GM23338 (cell line): ENCODE measurements around the gene LRRC4B. TPM values are rescaled to one million over a fixed set of nuclear protein-coding genes. Genes with fewer than 3 reads are reported as not detected.

Source experiments
- ATAC-seq: fragments of 200-7000 bp; cut with Tn5 transposase; 3 replicates; pipeline ENCODE4 v1.9.1; 2020
- DNase-seq: peaks from one replicate; pipeline ENCODE4 v3.0.0-alpha.2; 2015; ENCODE audit warnings: low spot score
- H2AFZ ChIP-seq: fragments of 200-600 bp; sonication (generic); 2 replicates; pipeline ENCODE4 v1.8.0; 2016; ENCODE audit warnings: antibody characterized with exemption, mild to moderate bottlenecking, moderate library complexity
- H3F3A ChIP-seq: fragments of 200-600 bp; sonication (generic); replicated peaks from 2 replicates; pipeline ENCODE4 v1.8.0; 2017; ENCODE audit warnings: antibody characterized with exemption, mixed run types, low read depth
- H3K27ac ChIP-seq: fragments of 200-600 bp; sonication (generic); 2 replicates; pipeline ENCODE4 v1.6.1; 2016; ENCODE audit warnings: low read depth
- H3K27me3 ChIP-seq: fragments of 200-600 bp; sonication (generic); 2 replicates; pipeline ENCODE4 v1.8.0; 2016; ENCODE audit warnings: mild to moderate bottlenecking, mixed run types, moderate library complexity; ENCODE audit not compliant: insufficient read depth
- H3K36me3 ChIP-seq: fragments of 200-600 bp; sonication (generic); 2 replicates; pipeline ENCODE4 v1.8.0; 2016; ENCODE audit warnings: mild to moderate bottlenecking; ENCODE audit not compliant: insufficient read depth
- H3K4me1 ChIP-seq: fragments of 200-600 bp; sonication (generic); 2 replicates; pipeline ENCODE4 v1.8.0; 2016; ENCODE audit warnings: mild to moderate bottlenecking, moderate library complexity; ENCODE audit not compliant: insufficient read depth
- H3K4me2 ChIP-seq: fragments of 200-600 bp; sonication (generic); 2 replicates; pipeline ENCODE4 v1.7.1; 2017; ENCODE audit warnings: mixed run types
- H3K4me3 ChIP-seq: fragments of 200-600 bp; sonication (generic); 2 replicates; pipeline ENCODE4 v1.6.1; 2016; ENCODE audit warnings: mixed run types
- H3K79me2 ChIP-seq: fragments of 200-600 bp; sonication (generic); replicated peaks from 2 replicates; pipeline ENCODE4 v1.8.0; 2017; ENCODE audit warnings: mild to moderate bottlenecking; ENCODE audit not compliant: insufficient read depth
- H3K9me2 ChIP-seq: fragments of 200-600 bp; sonication (generic); 2 replicates; pipeline ENCODE4 v1.8.0; 2017; ENCODE audit not compliant: insufficient read depth
- H4K20me1 ChIP-seq: fragments of 200-600 bp; sonication (generic); replicated peaks from 2 replicates; pipeline ENCODE4 v1.8.0; 2017; ENCODE audit warnings: mild to moderate bottlenecking; ENCODE audit not compliant: insufficient read depth
- H3K27ac Mint-ChIP-seq: 2 replicates; pipeline ENCODE4 v1.8.0; 2020; ENCODE audit warnings: inconsistent platforms, mild to moderate bottlenecking, moderate library complexity, mixed read lengths
- H3K27me3 Mint-ChIP-seq: 3 replicates; pipeline ENCODE4 v1.8.0; 2022; ENCODE audit warnings: low read depth, mild to moderate bottlenecking, moderate library complexity, mixed read lengths, inconsistent platforms; ENCODE audit not compliant: insufficient read depth, poor library complexity
- H3K36me3 Mint-ChIP-seq: 3 replicates; pipeline ENCODE4 v1.8.0; 2021; ENCODE audit warnings: low read depth, mild to moderate bottlenecking, inconsistent platforms, moderate library complexity, mixed read lengths
- H3K4me1 Mint-ChIP-seq: 3 replicates; pipeline ENCODE4 v1.8.0; 2020; ENCODE audit warnings: mild to moderate bottlenecking, inconsistent platforms, mixed read lengths
- H3K4me3 Mint-ChIP-seq: 3 replicates; pipeline ENCODE4 v1.8.0; 2021; ENCODE audit warnings: moderate library complexity, mild to moderate bottlenecking, inconsistent platforms, mixed read lengths
- H3K9me3 Mint-ChIP-seq: 3 replicates; pipeline ENCODE4 v1.8.0; 2020; ENCODE audit warnings: moderate library complexity, mild to moderate bottlenecking, inconsistent platforms, mixed read lengths
- CREB1 ChIP-seq: fragments of 250-450 bp; sonication (Bioruptor Pico); IDR thresholded peaks from 2 replicates; pipeline ENCODE4 v1.5.0; 2020; ENCODE audit warnings: low read depth, mild to moderate bottlenecking, moderate library complexity
- CTCF ChIP-seq, 2 experiments: fragments of 200-600 bp in 1 of 2; sonication (generic) in 1 of 2; conservative IDR thresholded peaks; 2 replicates each; pipeline versions ENCODE4 v1.5.1 to v1.6.1; 2016 to 2017; ENCODE audit warnings: antibody characterized with exemption in 2 of 2, low read depth in 2 of 2, mild to moderate bottlenecking in 2 of 2, moderate library complexity in 1 of 2
- ETS1 ChIP-seq: IDR thresholded peaks from 2 replicates; pipeline ENCODE4 v1.6.1; 2016; ENCODE audit warnings: antibody characterized with exemption
- EZH2 ChIP-seq: fragments of 200-600 bp; sonication (generic); IDR thresholded peaks from one replicate; pipeline ENCODE4 v1.8.0; 2017; ENCODE audit warnings: antibody characterized with exemption, mild to moderate bottlenecking, low read depth; ENCODE audit not compliant: unreplicated experiment
- EZH2phosphoT487 ChIP-seq: fragments of 200-600 bp; sonication (generic); IDR thresholded peaks from one replicate; pipeline ENCODE4 v1.8.1; 2018; ENCODE audit warnings: antibody characterized with exemption; ENCODE audit not compliant: unreplicated experiment
- JUNB ChIP-seq: IDR thresholded peaks from one replicate; pipeline ENCODE4 v1.6.1; 2016; ENCODE audit warnings: antibody characterized with exemption; ENCODE audit not compliant: unreplicated experiment
- NANOG ChIP-seq: IDR thresholded peaks from 2 replicates; pipeline ENCODE4 v1.6.1; 2016; ENCODE audit warnings: antibody characterized with exemption, borderline replicate concordance
- POLR2AphosphoS5 ChIP-seq: IDR thresholded peaks from 2 replicates; pipeline ENCODE4 v1.6.1; 2016; ENCODE audit warnings: antibody characterized with exemption, low read depth
- REST ChIP-seq: IDR thresholded peaks from one replicate; pipeline ENCODE4 v1.6.1; 2018; ENCODE audit warnings: antibody characterized with exemption; ENCODE audit not compliant: unreplicated experiment
- STAT1 ChIP-seq: IDR thresholded peaks from one replicate; pipeline ENCODE4 v1.6.1; 2016; ENCODE audit warnings: antibody characterized with exemption; ENCODE audit not compliant: unreplicated experiment
- ZNF114 ChIP-seq: fragments of 250-450 bp; sonication (Bioruptor Pico); IDR thresholded peaks from 2 replicates; pipeline ENCODE4 v1.5.0; 2020; ENCODE audit warnings: mild to moderate bottlenecking, moderate library complexity
- ZNF331 ChIP-seq: fragments of 250-450 bp; sonication (Bioruptor Pico); IDR thresholded peaks from 2 replicates; pipeline ENCODE4 v1.5.0; 2020; ENCODE audit warnings: low read depth, mild to moderate bottlenecking, moderate library complexity
- ZNF462 ChIP-seq: fragments of 250-450 bp; sonication (Bioruptor Pico); IDR thresholded peaks from 2 replicates; pipeline ENCODE4 v1.5.0; 2020; ENCODE audit warnings: mild to moderate bottlenecking, moderate library complexity
- polyA plus RNA-seq: library from polyadenylated mRNA; unstranded; fragments of >200 nt; fragmentation: Nextera tagmentation; extraction: Ambion mirVana; gene quantifications from 2 replicates; pipeline ENCODE4 v1.2.1, GENCODE V29; 2016
- total RNA-seq: library from RNA; depleted of rRNA; stranded (reverse); fragments of >200 nt; shearing (Covaris generic); gene quantifications from 2 replicates; pipeline ENCODE4 v1.2.3, GENCODE V29; 2014

LRRC4B gene
- total and polyA plus RNA-seq, 2 experiments from 2014 or later = 2.0 to 13.2 TPM

GRCh38 chr19:50467566-50467965, 100.7 kb downstream of the LRRC4B start:
- Histone ChIP-seq H3K36me3 (no peaks in the 10 kb centered on the region), H2AFZ (no peak overlapping the region), H3F3A (peaks cover 8% of the 10 kb centered on the region), H3K4me3 (no peak overlapping the region), H3K9me2 (no peaks in the 10 kb centered on the region), H3K4me1 (0 out of 2 replicates have a peak, but pooled peaks cover 3% of the 10 kb centered on the region), H3K27ac (no peak overlapping the region), H3K27me3 (no peaks in the 10 kb centered on the region), H3K4me2 (no peak overlapping the region), H4K20me1 (no peaks in the 10 kb centered on the region), H3K79me2 (no peaks in the 10 kb centered on the region)
- Mint-ChIP-seq H3K27me3 (peaks cover 13% of the 10 kb centered on the region), H3K4me1 (no peaks in the 10 kb centered on the region), H3K27ac (no peak overlapping the region), H3K9me3 (peaks cover 95% of the 10 kb centered on the region), H3K36me3 (peaks cover 44% of the 10 kb centered on the region), H3K4me3 (no peak overlapping the region)
- TF ChIP-seq POLR2AphosphoS5 (no peak), EZH2phosphoT487 (no peak), ETS1 (no peak), JUNB (no peak), ZNF331 (no peak), ZNF114 (no peak), REST (no peak), NANOG (no peak), CTCF (conservative IDR thresholded peaks at IDR 0.05; ENCODE audit: low read depth in 2 of 2) (no peak), EZH2 (no peak), STAT1 (no peak), CREB1 (no peak), ZNF462 (CRISPR knock-in tag) (no peak)
- DNase-seq (no peak), ATAC-seq (no peak)
